Measurements from ENCODE around the gene ANKRD22. TPM values are rescaled to one million over a fixed set of nuclear protein-coding genes. Genes with fewer than 3 reads are reported as not detected.

The ANKRD22 gene
- total and polyA plus RNA-seq, 2 donors (not counting 3 experiments of a cell fraction or from before 2014, with no cell fraction given) = not detected

- Histone ChIP-seq H3K36me3 (ENCODE audit: control insufficient read depth in 2 of 2, extremely low read depth in 1 of 2, insufficient read depth in 2 of 2, low read length in 2 of 2) (no peaks in the 10 kb centered on the region), H3K4me1 (ENCODE audit: control insufficient read depth, extremely low read depth, insufficient read depth, low read length) (peaks cover 3% of the 10 kb centered on the region), H3K4me3 (replicated peaks in 1 of 3; ENCODE audit: insufficient read depth in 1 of 3, low read depth in 1 of 3, low read length in 3 of 3) (no peak overlapping the region), H3K9ac (replicated peaks; ENCODE audit: extremely low read depth, insufficient read depth, low read length) (no peak overlapping the region), H3K27me3 (ENCODE audit: control insufficient read depth in 2 of 2, insufficient read depth in 2 of 2, low read length in 2 of 2) (no peaks in the 10 kb centered on the region), H4K20me1 (replicated peaks; ENCODE audit: control insufficient read depth, extremely low read depth, insufficient read depth, low read length) (no peaks in the 10 kb centered on the region), H3K79me2 (ENCODE audit: control insufficient read depth, insufficient read depth, low read length) (no peaks in the 10 kb centered on the region), H3K4me2 (ENCODE audit: insufficient read depth, low read length) (no peak overlapping the region), H3K27ac (ENCODE audit: insufficient read depth, low read depth, low read length) (no peak overlapping the region), H3K9me1 (replicated peaks; ENCODE audit: control insufficient read depth, extremely low read depth, insufficient read depth, low read length) (no peaks in the 10 kb centered on the region), H3K9me3 (replicated peaks; ENCODE audit: control insufficient read depth, insufficient read depth, low read length) (no peaks in the 10 kb centered on the region), H2AFZ (ENCODE audit: low read depth, low read length) (no peak overlapping the region)
- dilution Hi-C loops (cut with MboI; ENCODE audit: extremely low pct_ligation_motif_present, low sequenced_read_pairs) (no loop called here), intact Hi-C loops (cut with micrococcal nuclease) (no loop called here)
- DNase-seq (ENCODE audit: low read depth, low spot score) (no peak), FAIRE-seq (peak; percentile 72)
- BruUV-seq (replicated peaks) = no TSS peak
- TF ChIP-seq EZH2 (IDR thresholded peaks at IDR 0.05; ENCODE audit: borderline replicate concordance, low read depth, low read length, severe bottlenecking) (no peak), POLR2AphosphoS5 (IDR thresholded peaks at IDR 0.05; ENCODE audit: insufficient read depth, low read depth, low read length) (no peak), FOS (IDR thresholded peaks at IDR 0.05; ENCODE audit: borderline replicate concordance, insufficient read depth, low read length) (no peak), MYC (IDR thresholded peaks at IDR 0.05; ENCODE audit: low read depth, low read length) (no peak), JUN (IDR thresholded peaks at IDR 0.05; ENCODE audit: borderline replicate concordance, insufficient read depth, insufficient read length, low read depth) (no peak), GATA2 (IDR thresholded peaks at IDR 0.05; ENCODE audit: insufficient read depth, insufficient read length, low read depth, low read length) (no peak)
- ChIA-PET CTCF (interaction anchor here (0.8 to 1.9 kb wide), 4 partner anchors 18 to 240 kb away, joined by 3 to 15 read pairs (median 4); partner anchors contain the start of gene RNLS), POLR2A (no interaction called here)
Observed at GRCh38 chr10:88805361-88805760, 46.3 kb downstream of the ANKRD22 start.

- H3K4me1 ChIP-seq (ENCODE audit: control insufficient read depth, extremely low read depth, insufficient read depth, low read length) = peaks cover 3% of the 10 kb centered on the region
- FAIRE-seq = no peak
- CTCF ChIA-PET = interaction anchor here (0.7 to 1.9 kb wide), 6 partner anchors 11 to 239 kb away, joined by 4 to 15 read pairs (median 5); partner anchors contain the start of gene RNLS
Observed at GRCh38 chr10:88804083-88804812, 47.4 kb downstream of the ANKRD22 start.

More at GRCh38 chr10:88804083-88804812, 47.4 kb downstream of the ANKRD22 start:
- Histone ChIP-seq H3K27ac (ENCODE audit: insufficient read depth, low read depth, low read length) (no peak overlapping the region), H3K27me3 (ENCODE audit: control insufficient read depth in 2 of 2, insufficient read depth in 2 of 2, low read length in 2 of 2) (no peaks in the 10 kb centered on the region), H3K9ac (replicated peaks; ENCODE audit: extremely low read depth, insufficient read depth, low read length) (no peak overlapping the region), H3K9me3 (replicated peaks; ENCODE audit: control insufficient read depth, insufficient read depth, low read length) (no peaks in the 10 kb centered on the region), H3K4me2 (ENCODE audit: insufficient read depth, low read length) (no peak overlapping the region), H2AFZ (ENCODE audit: low read depth, low read length) (no peak overlapping the region), H3K79me2 (ENCODE audit: control insufficient read depth, insufficient read depth, low read length) (no peaks in the 10 kb centered on the region), H3K36me3 (ENCODE audit: control insufficient read depth in 2 of 2, extremely low read depth in 1 of 2, insufficient read depth in 2 of 2, low read length in 2 of 2) (no peaks in the 10 kb centered on the region), H3K9me1 (replicated peaks; ENCODE audit: control insufficient read depth, extremely low read depth, insufficient read depth, low read length) (no peaks in the 10 kb centered on the region), H4K20me1 (replicated peaks; ENCODE audit: control insufficient read depth, extremely low read depth, insufficient read depth, low read length) (no peaks in the 10 kb centered on the region), H3K4me3 (replicated peaks in 1 of 3; ENCODE audit: insufficient read depth in 1 of 3, low read depth in 1 of 3, low read length in 3 of 3) (no peak overlapping the region)
- POLR2A ChIA-PET = no interaction called here
- intact Hi-C loops (cut with micrococcal nuclease) (no loop called here), dilution Hi-C loops (cut with MboI; ENCODE audit: extremely low pct_ligation_motif_present, low sequenced_read_pairs) (no loop called here)
- DNase-seq (ENCODE audit: low read depth, low spot score) = no peak
- no TSS peak for BruUV-seq (replicated peaks)
- TF ChIP-seq EZH2 (IDR thresholded peaks at IDR 0.05; ENCODE audit: borderline replicate concordance, low read depth, low read length, severe bottlenecking) = no peak
- TF ChIP-seq POLR2A (IDR thresholded peaks at IDR 0.05; ENCODE audit: low read depth, low read length) = no peak
- no peak for TF ChIP-seq POLR2AphosphoS5 (IDR thresholded peaks at IDR 0.05; ENCODE audit: insufficient read depth, low read depth, low read length)
